ENCODE data around the gene SH3GLB1.
A peak's percentile ranks its signal among the peaks of the same experiment; 100 is the strongest.

Gene SH3GLB1

GRCh38 chr1:86760199-86760598 lies 55.8 kb downstream of the SH3GLB1 start:
- no peak for DNase-seq
- H3K4me3 Mint-ChIP-seq: no peak overlapping the region
- no peaks in the 10 kb centered on the region for H3K36me3 Mint-ChIP-seq (ENCODE audit: low read depth)
- TF ChIP-seq CTCF (IDR thresholded peaks at IDR 0.05): no peak
- H3K27ac Mint-ChIP-seq: no peak overlapping the region
- H3K4me1 Mint-ChIP-seq: peaks cover 12% of the 10 kb centered on the region
- H3K9me3 Mint-ChIP-seq: no peaks in the 10 kb centered on the region
- H3K27me3 Mint-ChIP-seq (ENCODE audit: low read depth, poor library complexity): peaks cover 7% of the 10 kb centered on the region

- DNase-seq: no peak
Observed at GRCh38 chr1:86762336-86762735, 58.0 kb downstream of the SH3GLB1 start.

GRCh38 chr1:86764523-86764922 lies 60.1 kb downstream of the SH3GLB1 start:
- peaks cover 21% of the 10 kb centered on the region for H3K9me3 Mint-ChIP-seq
- no peak overlapping the region for H3K4me3 Mint-ChIP-seq
- TF ChIP-seq CTCF (IDR thresholded peaks at IDR 0.05): no peak
- no peak overlapping the region for H3K27ac Mint-ChIP-seq
- no peaks in the 10 kb centered on the region for H3K36me3 Mint-ChIP-seq (ENCODE audit: low read depth)
- no peak for DNase-seq
- H3K27me3 Mint-ChIP-seq (ENCODE audit: low read depth, poor library complexity): peaks cover 7% of the 10 kb centered on the region
- H3K4me1 Mint-ChIP-seq: peaks cover 7% of the 10 kb centered on the region

More at GRCh38 chr1:86762336-86762735, 58.0 kb downstream of the SH3GLB1 start:
- Mint-ChIP-seq H3K4me1 (peaks cover 7% of the 10 kb centered on the region), H3K9me3 (peaks cover 7% of the 10 kb centered on the region), H3K36me3 (ENCODE audit: low read depth) (no peaks in the 10 kb centered on the region), H3K27me3 (ENCODE audit: low read depth, poor library complexity) (peaks cover 7% of the 10 kb centered on the region), H3K27ac (no peak overlapping the region), H3K4me3 (no peak overlapping the region)
- no peak for TF ChIP-seq CTCF (IDR thresholded peaks at IDR 0.05)

- peak overlapping the region; percentile 66 for H3K27ac Mint-ChIP-seq
- TF ChIP-seq CTCF (IDR thresholded peaks at IDR 0.05): no peak
- H3K36me3 Mint-ChIP-seq (ENCODE audit: low read depth): no peaks in the 10 kb centered on the region
- no peak overlapping the region for H3K4me3 Mint-ChIP-seq
- DNase-seq: no peak
- H3K27me3 Mint-ChIP-seq (ENCODE audit: low read depth, poor library complexity): peaks cover 7% of the 10 kb centered on the region
- H3K4me1 Mint-ChIP-seq: peaks cover 7% of the 10 kb centered on the region
- H3K9me3 Mint-ChIP-seq: peaks cover 21% of the 10 kb centered on the region
Observed at GRCh38 chr1:86765073-86765472, 60.7 kb downstream of the SH3GLB1 start.

- Mint-ChIP-seq H3K27me3 (ENCODE audit: low read depth, poor library complexity) (peaks cover 7% of the 10 kb centered on the region), H3K36me3 (ENCODE audit: low read depth) (no peaks in the 10 kb centered on the region), H3K27ac (no peak overlapping the region), H3K4me3 (no peak overlapping the region), H3K9me3 (peaks cover 21% of the 10 kb centered on the region), H3K4me1 (peaks cover 7% of the 10 kb centered on the region)
- TF ChIP-seq CTCF (IDR thresholded peaks at IDR 0.05): no peak
- no peak for DNase-seq
Observed at GRCh38 chr1:86765674-86766073, 61.3 kb downstream of the SH3GLB1 start.

GRCh38 chr1:86768554-86768953 lies 64.2 kb downstream of the SH3GLB1 start:
- Mint-ChIP-seq H3K36me3 (ENCODE audit: low read depth) (no peaks in the 10 kb centered on the region), H3K4me3 (no peak overlapping the region), H3K9me3 (peaks cover 21% of the 10 kb centered on the region)

More at GRCh38 chr1:86768554-86768953, 64.2 kb downstream of the SH3GLB1 start:
- Mint-ChIP-seq H3K4me1 (peaks cover 15% of the 10 kb centered on the region), H3K27me3 (ENCODE audit: low read depth, poor library complexity) (no peaks in the 10 kb centered on the region), H3K27ac (no peak overlapping the region)
- no peak for DNase-seq
- TF ChIP-seq CTCF (IDR thresholded peaks at IDR 0.05): no peak

All from nephron progenitor cell (in vitro differentiated cells).